GM12891 (cell line): Measurements from ENCODE around the gene LMO7.

Experiments used
- POLR2A ChIP-seq: IDR thresholded peaks from 2 replicates; pipeline ENCODE4 v1.6.1; 2011; ENCODE audit warnings: low read depth, low read length, control low read depth
- POLR2AphosphoS5 ChIP-seq: IDR thresholded peaks from 2 replicates; pipeline ENCODE4 v1.6.1; 2011; ENCODE audit warnings: low read depth, low read length, control low read depth

GRCh38 chr13:75787249-75787928, 151.3 kb downstream of the LMO7 start:
- TF ChIP-seq POLR2A: no peak
- TF ChIP-seq POLR2AphosphoS5: no peak
